Measurements from ENCODE around the gene DHX38. TPM values are rescaled to one million over a fixed set of nuclear protein-coding genes. Genes with fewer than 3 reads are reported as not detected.
"Not testable (repeated sequence)": the region's sequence is repeated elsewhere in the genome, so short reads cannot be mapped to it uniquely, and the experiment has no call there.

The DHX38 gene
- total RNA-seq, 4 donors from 2014 or later: 37.6 to 60.8 (median 52.8) TPM

- H3K36me3 ChIP-seq: no peaks in the 10 kb centered on the region
- no peak for DNase-seq
- peaks cover 0 to 12% (median 3%) of the 10 kb centered on the region in 4 donors for H3K4me1 ChIP-seq
- no peaks in the 10 kb centered on the region for H3K9me3 ChIP-seq
- H3K27me3 ChIP-seq: no peaks in the 10 kb centered on the region
- intact Hi-C loops (cut with DNase I; ENCODE audit: low total_unique reads): no loop called here
- WGBS, 2 donors (ENCODE audit: low coverage in 1 of 2): 84 to 93% methylated on average over 3 to 4 of the region's 4 CpGs
- in situ Hi-C loops (cut with MboI; ENCODE audit: low pct_ligation_motif_present in 1 of 4, low pct_unique_long_range_greater_than_20kb in 1 of 4, low sequenced_read_pairs in 3 of 4): no loop called here
- no peak overlapping the region for H3K27ac ChIP-seq
- TF ChIP-seq POLR2AphosphoS5 (IDR thresholded peaks at IDR 0.05) (no peak), CTCF (IDR thresholded peaks at IDR 0.05) (no peak), POLR2A (IDR thresholded peaks at IDR 0.05) (no peak), EP300 (IDR thresholded peaks at IDR 0.05; ENCODE audit: low read depth) (no peak)
- H3K4me3 ChIP-seq: no peak overlapping the region
These were observed 24.7 kb upstream of the DHX38 start for GRCh38 chr16:72068930-72069329.

GRCh38 chr16:72072514-72073342 is 20.9 kb upstream of the DHX38 start:
- WGBS, 2 donors (ENCODE audit: low coverage in 1 of 2): 20 to 48% methylated on average over 5 to 12 of the region's 12 CpGs
- intact Hi-C loops (cut with DNase I; ENCODE audit: low total_unique reads) (no loop called here), in situ Hi-C loops (cut with MboI; ENCODE audit: low pct_ligation_motif_present in 1 of 4, low pct_unique_long_range_greater_than_20kb in 1 of 4, low sequenced_read_pairs in 3 of 4) (no loop called here)
- peak overlapping the region in 2 of 4 donors; percentile 3 to 41 for H3K27ac ChIP-seq
- H3K4me3 ChIP-seq: no peak overlapping the region
- TF ChIP-seq POLR2A (IDR thresholded peaks at IDR 0.05) (no peak), POLR2AphosphoS5 (IDR thresholded peaks at IDR 0.05) (no peak)
- H3K27me3 ChIP-seq: no peaks in the 10 kb centered on the region
- DNase-seq: no peak
- H3K9me3 ChIP-seq: no peaks in the 10 kb centered on the region
- H3K4me1 ChIP-seq: peaks cover 0 to 20% (median 3%) of the 10 kb centered on the region in 4 donors
- no peaks in the 10 kb centered on the region for H3K36me3 ChIP-seq

- peaks cover 0 to 20% (median 3%) of the 10 kb centered on the region in 4 donors for H3K4me1 ChIP-seq
- in situ Hi-C loops (cut with MboI; ENCODE audit: low pct_ligation_motif_present in 1 of 4, low pct_unique_long_range_greater_than_20kb in 1 of 4, low sequenced_read_pairs in 3 of 4) (no loop called here), intact Hi-C loops (cut with DNase I; ENCODE audit: low total_unique reads) (no loop called here)
- H3K4me3 ChIP-seq: no peak overlapping the region
- H3K27me3 ChIP-seq: no peaks in the 10 kb centered on the region
- TF ChIP-seq CTCF (IDR thresholded peaks at IDR 0.05) (no peak), POLR2AphosphoS5 (IDR thresholded peaks at IDR 0.05) (no peak), EP300 (IDR thresholded peaks at IDR 0.05; ENCODE audit: low read depth) (no peak), POLR2A (IDR thresholded peaks at IDR 0.05) (no peak)
- H3K36me3 ChIP-seq: no peaks in the 10 kb centered on the region
- peak overlapping the region in 1 of 4 donors; percentile 41 for H3K27ac ChIP-seq
- DNase-seq: no peak
- H3K9me3 ChIP-seq: no peaks in the 10 kb centered on the region
- 81 to 88% methylated on average over 3 to 8 of the region's 8 CpGs for WGBS, 2 donors (ENCODE audit: low coverage in 1 of 2)
These were observed 20.0 kb upstream of the DHX38 start for GRCh38 chr16:72073560-72074230.

- H3K9me3 ChIP-seq; in situ Hi-C loops (cut with MboI; ENCODE audit: low pct_ligation_motif_present in 1 of 4, low pct_unique_long_range_greater_than_20kb in 1 of 4, low sequenced_read_pairs in 3 of 4); H3K4me3 ChIP-seq; H3K27ac ChIP-seq; DNase-seq; H3K36me3 ChIP-seq; intact Hi-C loops (cut with DNase I; ENCODE audit: low total_unique reads); H3K27me3 ChIP-seq: not testable (repeated sequence)
- peaks cover 0 to 20% (median 3%) of the 10 kb centered on the region in 4 donors for H3K4me1 ChIP-seq
- 72% methylated on average over 2 of the region's 6 CpGs; no CpG with 5 or more reads in 1 of the 2 donors for WGBS, 2 donors (ENCODE audit: low coverage in 1 of 2)
These were observed 18.6 kb upstream of the DHX38 start for GRCh38 chr16:72075067-72075466.

GRCh38 chr16:72076991-72077706 is 16.5 kb upstream of the DHX38 start:
- H3K4me3 ChIP-seq; H3K9me3 ChIP-seq; DNase-seq; in situ Hi-C loops (cut with MboI; ENCODE audit: low pct_ligation_motif_present in 1 of 4, low pct_unique_long_range_greater_than_20kb in 1 of 4, low sequenced_read_pairs in 3 of 4); H3K27ac ChIP-seq; intact Hi-C loops (cut with DNase I; ENCODE audit: low total_unique reads); H3K27me3 ChIP-seq; H3K36me3 ChIP-seq: not testable (repeated sequence)
- WGBS, 2 donors (ENCODE audit: low coverage in 1 of 2): 100% methylated on average over 2 of the region's 5 CpGs; no CpG with 5 or more reads in 1 of the 2 donors
- H3K4me1 ChIP-seq: peaks cover 0 to 20% (median 3%) of the 10 kb centered on the region in 4 donors

All from transverse colon (tissue), 4 donors.